NCI-H510A treated with DMSO at 0.1 percent for 48 hours (cell line): ENCODE results near the gene MCOLN2.
A peak's percentile ranks its signal among the peaks of the same experiment; 100 is the strongest.
"Not testable (repeated sequence)": the region's sequence is repeated elsewhere in the genome, so short reads cannot be mapped to it uniquely, and the experiment has no call there.

Experiments used
- DNase-seq: peaks from one replicate; lab custom pipeline; 2025; lab: John Stamatoyannopoulos, UW

The MCOLN2 gene

GRCh38 chr1:84941843-84942242, 55.1 kb downstream of the MCOLN2 start:
- DNase-seq = no peak

DNA sequence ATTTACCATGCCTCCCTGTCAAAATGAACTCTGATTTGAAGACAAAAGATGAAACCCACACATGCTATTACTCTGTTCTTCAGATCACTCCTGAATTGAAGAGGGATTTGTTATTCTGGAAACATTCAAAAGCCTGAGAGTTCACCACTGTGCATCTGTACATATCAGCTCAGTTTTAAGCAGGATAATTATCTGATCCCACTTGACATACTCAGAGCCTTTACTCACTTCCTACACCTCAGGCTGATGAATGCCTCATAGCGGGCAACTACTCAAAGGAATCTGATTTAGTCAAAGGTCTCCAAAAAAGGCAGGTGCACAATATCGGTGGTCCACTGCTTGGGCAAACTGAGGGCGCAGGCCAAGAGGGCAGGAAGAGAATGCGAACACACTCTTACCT, 56.4 kb downstream of the MCOLN2 start:
- DNase-seq = no peak

DNA sequence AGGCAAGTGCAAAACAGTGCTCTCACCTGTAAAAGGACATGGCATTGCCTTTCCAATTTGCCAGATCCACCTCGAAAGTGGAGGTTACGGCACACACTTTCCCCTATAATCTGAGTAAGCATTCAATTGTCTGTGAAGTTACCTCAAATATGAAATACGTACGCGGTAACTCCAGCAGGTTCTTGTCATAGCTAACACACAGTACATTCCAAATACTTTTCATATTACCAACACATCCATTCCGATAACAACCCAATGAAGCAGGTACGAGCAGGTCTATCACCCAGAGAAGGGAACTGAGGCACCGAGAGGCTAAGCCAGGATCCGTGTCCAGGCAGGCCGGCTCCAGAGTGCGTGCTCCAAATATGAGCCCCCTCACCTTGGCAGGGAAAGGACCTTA, 57.2 kb downstream of the MCOLN2 start:
- DNase-seq = no peak

DNA sequence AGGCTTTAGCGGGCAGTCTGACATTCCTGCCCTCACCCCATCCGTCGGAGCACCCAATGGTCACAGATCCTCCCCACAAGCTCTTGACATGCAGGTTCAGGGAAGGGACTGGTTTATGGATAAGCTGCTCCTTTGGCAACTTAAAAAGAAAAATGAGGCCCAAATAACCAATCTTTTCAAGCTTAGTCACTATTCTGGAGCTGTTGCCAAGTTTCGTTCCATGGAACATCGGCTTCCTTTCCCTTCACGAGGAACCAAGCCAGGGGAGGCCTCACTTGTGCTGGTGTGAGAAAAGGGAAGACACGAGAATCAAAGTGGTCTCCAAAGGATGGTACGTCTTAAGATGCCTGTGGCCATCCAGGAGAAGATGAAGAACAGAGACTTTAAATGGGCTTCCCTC, 57.8 kb downstream of the MCOLN2 start:
- no peak for DNase-seq

DNA sequence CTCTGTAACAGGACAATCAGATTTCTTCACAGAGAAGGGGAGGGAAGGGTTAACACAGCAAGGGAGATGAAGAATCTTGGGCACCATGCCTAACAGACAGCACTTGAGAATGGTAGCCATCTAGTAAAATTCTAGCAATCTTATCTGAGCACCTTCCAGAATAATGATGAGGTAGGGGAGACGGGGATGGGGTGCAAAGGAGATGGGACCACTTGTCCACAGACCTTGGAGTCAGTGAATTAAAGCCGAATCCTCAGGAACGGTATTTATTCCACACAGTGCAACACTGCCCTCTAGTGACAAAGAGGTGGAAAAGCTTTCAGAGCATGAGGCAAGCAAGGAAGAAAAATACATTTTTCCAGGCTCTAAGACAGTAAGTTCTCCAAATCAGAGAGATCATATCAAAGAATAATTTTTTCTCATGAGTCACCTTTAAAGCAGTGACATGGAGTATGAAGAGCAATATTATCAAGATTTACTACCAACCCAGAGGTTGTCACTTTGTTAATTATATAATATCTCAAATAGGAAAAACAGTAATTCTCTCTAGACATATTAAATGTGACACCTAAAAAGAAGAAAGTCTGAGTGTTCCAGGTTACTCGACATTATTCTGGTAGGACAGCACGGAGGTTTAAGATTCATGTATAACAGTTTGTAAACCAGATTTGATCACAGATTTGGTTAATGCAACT, 60.6 kb downstream of the MCOLN2 start:
- DNase-seq = peak; percentile 90

GRCh38 chr1:84933011-84933611, 63.8 kb downstream of the MCOLN2 start:
- no peak for DNase-seq

GRCh38 chr1:84930831-84931230, 66.1 kb downstream of the MCOLN2 start:
- DNase-seq = no peak

GRCh38 chr1:84930329-84930728, 66.6 kb downstream of the MCOLN2 start:
- no peak for DNase-seq

DNA sequence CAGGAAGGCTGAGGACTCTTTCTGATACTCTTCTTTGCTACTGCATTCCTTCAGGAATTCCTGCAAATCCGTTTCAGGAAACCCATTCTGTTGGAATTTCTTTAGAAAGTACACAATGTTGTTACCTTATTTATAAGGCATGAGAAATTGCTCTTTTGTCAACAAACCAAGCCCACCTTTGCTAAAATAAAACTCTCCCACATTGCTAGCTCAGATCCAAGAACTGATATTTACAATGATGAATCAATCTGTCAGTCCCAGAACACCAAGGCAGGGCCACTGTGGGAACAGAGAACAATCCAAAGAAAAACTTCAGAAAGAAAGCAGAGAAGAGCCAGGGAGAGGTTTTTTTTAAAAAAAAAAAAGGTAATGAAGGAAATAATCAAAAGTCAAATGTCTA, 67.3 kb downstream of the MCOLN2 start:
- DNase-seq = no peak

DNA sequence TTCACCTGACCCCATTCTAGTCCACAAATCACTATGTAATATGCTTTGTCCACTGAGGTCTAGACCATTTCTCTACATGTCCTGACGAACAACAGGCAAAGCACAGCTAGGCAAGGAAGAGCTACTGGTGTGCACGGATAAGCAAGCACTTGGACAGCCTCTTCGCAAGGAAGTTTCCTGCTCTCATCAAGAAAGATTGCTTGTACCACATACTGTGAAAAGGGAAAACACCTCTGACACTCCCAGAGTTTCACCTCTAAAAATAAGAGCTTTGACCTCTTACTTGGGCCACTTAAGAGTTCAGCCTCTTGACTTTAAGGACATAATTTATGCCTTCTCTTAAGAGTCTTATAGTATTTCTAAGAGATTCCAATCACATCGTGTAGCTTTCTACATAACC, 67.9 kb downstream of the MCOLN2 start:
- no peak for DNase-seq

DNA sequence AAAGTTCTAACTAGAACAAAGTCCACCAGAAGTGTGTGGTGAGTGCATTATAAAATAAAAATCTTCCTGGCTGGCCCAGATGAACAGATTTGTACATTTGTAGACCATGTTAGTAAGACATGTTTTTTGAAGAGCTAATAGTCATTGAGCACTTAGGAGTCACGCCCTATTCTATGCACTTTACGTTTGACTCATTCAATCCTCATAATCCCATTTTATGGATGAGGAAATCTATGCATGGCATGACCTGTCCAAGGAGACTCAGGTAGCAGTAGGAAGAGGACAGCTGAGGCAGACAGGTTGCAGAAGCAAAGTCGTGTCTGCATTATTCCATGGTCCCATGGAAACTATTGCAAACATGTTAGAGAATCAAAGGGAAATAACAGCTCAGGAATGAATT, 73.6 kb downstream of the MCOLN2 start:
- no peak for DNase-seq

DNA sequence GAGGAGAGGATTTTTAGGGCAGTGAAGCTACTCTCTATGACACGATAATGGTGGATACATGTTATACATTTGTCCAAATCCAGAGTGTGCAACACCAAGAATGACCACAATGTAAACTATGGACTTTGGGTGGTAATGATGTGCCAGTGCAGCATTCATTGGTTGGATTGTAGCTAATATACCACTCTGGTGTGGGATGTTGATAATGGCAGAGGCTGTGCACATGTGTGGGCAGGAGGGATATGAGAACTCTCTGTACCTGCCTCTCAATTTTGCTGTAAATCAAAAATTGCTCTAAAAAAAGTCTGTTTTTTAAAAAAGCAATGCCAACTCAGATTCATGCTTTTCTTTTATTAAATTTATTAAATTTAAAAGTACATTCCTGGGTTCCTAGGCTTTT, 76.8 kb downstream of the MCOLN2 start:
- no peak for DNase-seq

DNA sequence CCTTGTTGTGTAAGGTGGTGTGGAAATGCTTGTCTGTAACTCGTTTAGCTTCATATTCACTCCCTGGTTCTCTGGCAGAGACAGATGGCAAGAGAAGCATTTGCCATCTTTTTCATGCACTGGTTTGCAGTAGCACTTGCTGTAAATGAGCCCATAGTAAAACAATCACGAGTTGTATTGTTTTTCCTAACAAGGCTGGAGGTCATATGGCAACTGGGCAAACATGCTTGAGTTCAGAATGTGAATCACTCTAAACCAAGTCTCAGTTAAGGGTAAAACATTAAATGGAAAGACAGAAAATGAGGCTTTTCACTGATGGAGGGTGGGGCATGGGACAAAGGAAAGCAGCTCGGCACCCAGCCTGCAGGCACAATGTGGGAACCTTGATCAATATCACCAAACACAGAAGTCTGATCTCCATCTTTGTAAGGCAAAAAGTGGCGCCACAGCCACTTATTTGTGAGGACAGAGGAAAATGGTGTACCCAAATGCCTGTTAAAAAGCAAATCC, 77.4 kb downstream of the MCOLN2 start:
- no peak for DNase-seq

- DNase-seq = no peak
Observed at GRCh38 chr1:84918726-84919336, 78.1 kb downstream of the MCOLN2 start.

GRCh38 chr1:84916897-84917296, 80.0 kb downstream of the MCOLN2 start:
- DNase-seq = no peak

GRCh38 chr1:84913555-84913892, 83.4 kb downstream of the MCOLN2 start:
- DNase-seq = peak; percentile 58

- no peak for DNase-seq
Observed at GRCh38 chr1:84912726-84913554, 84.0 kb downstream of the MCOLN2 start.

DNA sequence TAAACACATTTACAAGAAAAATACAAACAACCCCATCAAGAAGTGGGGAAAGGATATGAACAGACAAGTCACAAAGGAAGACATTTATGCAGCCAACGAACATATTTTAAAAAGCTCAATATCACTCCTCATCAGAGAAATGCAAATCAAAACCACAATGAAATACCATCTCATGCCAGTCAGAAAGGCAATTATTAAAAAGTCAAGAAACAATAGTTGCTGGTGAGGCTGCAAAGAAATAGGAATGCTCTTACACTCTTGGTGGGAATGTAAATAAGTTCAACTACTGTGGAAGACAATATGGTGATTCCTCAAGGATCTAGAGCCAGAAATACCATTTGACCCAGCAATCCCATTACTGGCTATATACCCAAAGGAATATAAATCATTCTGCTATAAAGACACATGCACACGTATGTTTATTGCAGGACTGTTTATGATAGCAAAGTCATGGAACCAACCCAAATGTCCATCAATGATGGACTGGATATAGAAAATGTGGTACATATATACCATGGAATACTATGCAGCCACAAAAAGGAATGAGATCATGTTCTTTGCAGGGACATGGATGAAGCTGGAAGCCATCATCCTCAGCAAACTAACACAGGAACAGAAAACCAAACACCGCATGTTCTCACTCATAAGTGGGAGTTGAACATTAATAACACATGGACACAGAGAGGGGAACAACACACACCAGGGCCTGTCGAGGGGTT, 88.0 kb downstream of the MCOLN2 start:
- DNase-seq = not testable (repeated sequence)

DNA sequence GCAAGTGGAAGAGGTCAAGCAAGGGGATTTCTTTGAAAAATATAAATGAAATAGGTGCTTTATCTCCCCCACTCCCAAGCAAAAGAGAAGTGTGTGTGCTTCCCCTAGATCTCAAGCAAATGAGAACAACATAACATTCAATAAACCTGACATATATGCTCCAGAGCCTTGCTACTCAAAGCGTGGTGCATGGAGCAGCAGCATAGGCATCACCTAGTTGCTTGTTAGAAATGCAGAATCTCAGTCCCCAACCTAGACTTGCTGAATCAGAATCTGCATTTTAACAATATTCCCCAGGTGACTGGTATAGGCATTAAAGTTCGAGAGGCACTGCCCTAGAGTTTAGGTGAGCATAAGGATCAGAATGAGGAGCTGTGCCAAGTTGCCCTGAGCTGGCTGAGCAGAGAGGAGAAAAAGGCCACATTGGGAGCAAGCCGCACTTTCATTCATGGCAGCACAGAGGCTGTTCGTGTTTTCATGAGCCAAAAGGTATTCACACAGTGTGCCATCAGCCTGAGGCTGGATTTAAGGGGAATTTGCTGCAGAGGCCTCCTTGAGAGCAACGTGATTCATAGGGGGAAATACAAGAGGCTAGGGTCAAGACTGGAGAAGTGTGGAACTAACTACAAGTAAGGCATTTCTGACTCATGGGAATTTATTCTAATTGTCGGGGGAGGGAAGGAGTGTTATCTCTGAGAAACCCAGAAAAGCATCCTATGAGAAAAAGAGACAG, 89.7 kb downstream of the MCOLN2 start:
- no peak for DNase-seq

DNA sequence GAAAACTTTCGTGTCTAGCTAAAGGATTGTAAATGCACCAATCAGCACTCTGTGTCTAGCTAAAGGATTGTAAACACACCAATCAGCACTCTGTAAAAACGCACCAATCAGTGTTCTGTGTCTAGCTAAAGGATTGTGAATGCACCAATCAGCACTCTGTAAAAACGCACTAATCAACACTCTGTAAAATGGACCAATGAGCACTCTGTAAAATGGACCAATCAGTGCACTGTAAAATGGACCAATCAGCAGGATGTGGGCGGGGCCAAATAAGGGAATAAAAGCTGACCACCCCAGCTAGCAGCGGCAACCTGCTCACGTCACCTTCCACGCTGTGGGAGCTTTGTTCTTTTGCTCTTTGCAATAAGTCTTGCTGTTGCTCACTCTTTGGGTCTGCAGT, 94.2 kb downstream of the MCOLN2 start:
- DNase-seq = not testable (repeated sequence)

- no peak for DNase-seq
Observed at GRCh38 chr1:84899969-84900368, 96.9 kb downstream of the MCOLN2 start.
